Measurements from ENCODE around the gene WDR6. TPM values are rescaled to one million over a fixed set of nuclear protein-coding genes. Genes with fewer than 3 reads are reported as not detected.

The WDR6 gene
- total and polyA plus RNA-seq, 10 of the 15 experiments (the other 5 are each of a cell fraction or from before 2014, with no cell fraction given): 21.3 to 169 (median 107) TPM

DNA sequence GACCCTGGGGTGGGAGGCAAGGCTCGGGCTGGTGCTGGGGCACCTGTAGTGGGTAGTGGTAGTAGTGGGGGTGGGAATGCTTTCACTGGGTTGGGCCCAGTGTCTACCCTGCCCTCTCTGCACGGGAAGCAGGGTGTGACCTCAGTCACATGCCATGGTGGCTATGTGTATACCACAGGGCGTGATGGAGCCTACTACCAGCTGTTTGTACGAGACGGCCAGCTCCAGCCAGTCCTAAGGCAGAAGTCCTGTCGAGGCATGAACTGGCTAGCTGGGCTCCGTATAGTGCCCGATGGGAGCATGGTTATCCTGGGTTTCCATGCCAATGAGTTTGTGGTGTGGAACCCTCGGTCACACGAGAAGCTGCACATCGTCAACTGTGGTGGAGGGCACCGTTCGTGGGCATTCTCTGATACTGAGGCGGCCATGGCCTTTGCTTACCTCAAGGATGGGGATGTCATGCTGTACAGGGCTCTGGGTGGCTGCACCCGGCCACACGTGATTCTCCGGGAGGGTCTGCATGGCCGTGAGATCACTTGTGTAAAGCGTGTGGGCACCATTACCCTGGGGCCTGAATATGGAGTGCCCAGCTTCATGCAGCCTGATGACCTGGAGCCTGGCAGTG lies 6.0 kb downstream of the WDR6 start:
- H3K27ac ChIP-seq (ENCODE audit: control insufficient read depth, insufficient read depth): no peak overlapping the region
- TF ChIP-seq RCOR1 (conservative IDR thresholded peaks at IDR 0.05; ENCODE audit: low read depth, low read length) (no peak), POLR2AphosphoS5 (IDR thresholded peaks at IDR 0.05; ENCODE audit: low read length) (peak; percentile 47; the same call in 1 of the 2 replicates)
- ATAC-seq (no peak), DNase-seq (ENCODE audit: low read depth, low spot score) (no peak), FAIRE-seq (no peak)
- RAD21 ChIA-PET (ENCODE audit: unreplicated experiment): interaction anchor here (2.5 kb wide), 1 partner anchor 25 kb away, joined by 9 read pairs; no protein-coding TSS in a partner anchor
- H3K27me3 ChIP-seq (replicated peaks in 1 of 2; ENCODE audit: control insufficient read depth in 2 of 2, insufficient read depth in 2 of 2, low read length in 1 of 2): no peaks in the 10 kb centered on the region
- in situ Hi-C loops (cut with MboI): no loop called here
- H3K9me3 ChIP-seq (replicated peaks; ENCODE audit: control insufficient read depth, insufficient read depth, low read length): no peaks in the 10 kb centered on the region
- H3K4me2 ChIP-seq (ENCODE audit: control insufficient read depth, insufficient read depth): no peak overlapping the region
- H4K20me1 ChIP-seq (ENCODE audit: control insufficient read depth, insufficient read depth): peaks cover 7% of the 10 kb centered on the region; the same call in 1 of the 2 replicates
- H3K36me3 ChIP-seq (ENCODE audit: control insufficient read depth in 2 of 2, insufficient read depth in 2 of 2, low read length in 1 of 2): peaks cover 24 to 30% of the 10 kb centered on the region in 2 experiments
- H2AFZ ChIP-seq (ENCODE audit: control insufficient read depth, low read depth, low read length): no peak overlapping the region
- intact Hi-C loops (cut with micrococcal nuclease; ENCODE audit: unreplicated experiment): no loop called here
- H3K4me3 ChIP-seq: no peak overlapping the region
- CTCF ChIA-PET: interaction anchor here (0.6 to 4.7 kb wide), 4 partner anchors 25 to 273 kb away, joined by 4 to 44 read pairs (median 5); no protein-coding TSS in a partner anchor
- H3K79me2 ChIP-seq (ENCODE audit: control insufficient read depth, insufficient read depth, low read length): peaks cover 21% of the 10 kb centered on the region
- POLR2A ChIA-PET: interaction anchor here (0.5 to 2.6 kb wide), 3 partner anchors 8 to 49 kb away, joined by 3 to 7 read pairs (median 7); partner anchors contain the start of gene NDUFAF3
- peaks cover 10% of the 10 kb centered on the region for H3K4me1 ChIP-seq (ENCODE audit: control insufficient read depth, insufficient read depth, low read length)
- BruUV-seq (replicated peaks): no TSS peak
- H3K9ac ChIP-seq (ENCODE audit: control insufficient read depth, insufficient read depth, low read length): no peak overlapping the region
- WGBS (ENCODE audit: insufficient coverage, insufficient replicate concordance, low lambda C conversion rate, missing lambda C conversion rate): 90% methylated on average over 19 of the region's 19 CpGs
- SMC1A ChIA-PET (ENCODE audit: uncharacterized antibody, unreplicated experiment): no interaction called here

DNA sequence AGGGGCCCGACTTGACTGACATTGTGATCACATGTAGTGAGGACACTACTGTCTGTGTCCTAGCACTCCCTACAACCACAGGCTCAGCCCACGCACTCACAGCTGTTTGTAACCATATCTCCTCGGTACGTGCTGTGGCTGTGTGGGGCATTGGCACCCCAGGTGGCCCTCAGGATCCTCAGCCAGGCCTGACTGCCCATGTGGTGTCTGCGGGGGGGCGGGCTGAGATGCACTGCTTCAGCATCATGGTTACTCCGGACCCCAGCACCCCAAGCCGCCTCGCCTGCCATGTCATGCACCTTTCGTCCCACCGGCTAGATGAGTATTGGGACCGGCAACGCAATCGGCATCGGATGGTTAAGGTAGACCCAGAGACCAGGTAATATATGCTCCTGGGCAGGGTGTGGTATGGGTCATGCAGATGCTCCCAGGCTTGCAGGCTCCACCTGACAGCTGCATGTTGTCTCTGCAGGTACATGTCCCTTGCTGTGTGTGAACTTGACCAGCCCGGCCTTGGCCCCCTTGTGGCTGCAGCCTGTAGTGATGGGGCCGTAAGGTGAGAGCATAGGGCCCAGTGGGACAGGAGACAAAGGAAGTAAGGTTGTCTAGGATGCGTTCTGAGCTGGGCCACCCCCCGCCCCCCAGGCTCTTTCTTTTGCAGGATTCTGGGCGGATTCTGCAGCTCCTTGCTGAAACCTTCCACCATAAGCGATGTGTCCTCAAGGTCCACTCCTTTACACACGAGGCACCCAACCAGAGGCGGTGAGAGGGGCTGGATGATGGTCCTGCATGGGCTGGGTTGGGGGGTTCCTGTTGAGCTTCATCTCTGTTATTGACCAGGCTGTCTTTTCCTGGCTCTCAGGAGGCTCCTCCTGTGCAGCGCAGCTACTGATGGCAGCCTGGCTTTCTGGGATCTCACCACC lies 6.8 kb downstream of the WDR6 start:
- no peak overlapping the region for H2AFZ ChIP-seq (ENCODE audit: control insufficient read depth, low read depth, low read length)
- no TSS peak for BruUV-seq (replicated peaks)
- no peaks in the 10 kb centered on the region for H3K9me3 ChIP-seq (replicated peaks; ENCODE audit: control insufficient read depth, insufficient read depth, low read length)
- H3K79me2 ChIP-seq (ENCODE audit: control insufficient read depth, insufficient read depth, low read length): peaks cover 16% of the 10 kb centered on the region
- no peak for FAIRE-seq
- TF ChIP-seq RAD21 (IDR thresholded peaks at IDR 0.05; ENCODE audit: insufficient read depth, low read depth, low read length): peak; percentile 48
- TF ChIP-seq SMC3 (IDR thresholded peaks at IDR 0.05; ENCODE audit: borderline replicate concordance, low read length): peak; percentile 57
- 0 out of 2 replicates have a peak, but pooled peaks have one; percentile 17 for TF ChIP-seq SMAD5 (IDR thresholded peaks at IDR 0.05; ENCODE audit: low read depth)
- TF ChIP-seq POLR2AphosphoS5 (IDR thresholded peaks at IDR 0.05; ENCODE audit: low read length): peak; percentile 10; the same call in 1 of the 2 replicates
- no peak for TF ChIP-seq PAX8 (IDR thresholded peaks at IDR 0.05)
- TF ChIP-seq YY1 (IDR thresholded peaks at IDR 0.05; ENCODE audit: low read depth, low read length): peak; percentile 43; the same call in 1 of the 2 replicates
- TF ChIP-seq, protein P1, sequence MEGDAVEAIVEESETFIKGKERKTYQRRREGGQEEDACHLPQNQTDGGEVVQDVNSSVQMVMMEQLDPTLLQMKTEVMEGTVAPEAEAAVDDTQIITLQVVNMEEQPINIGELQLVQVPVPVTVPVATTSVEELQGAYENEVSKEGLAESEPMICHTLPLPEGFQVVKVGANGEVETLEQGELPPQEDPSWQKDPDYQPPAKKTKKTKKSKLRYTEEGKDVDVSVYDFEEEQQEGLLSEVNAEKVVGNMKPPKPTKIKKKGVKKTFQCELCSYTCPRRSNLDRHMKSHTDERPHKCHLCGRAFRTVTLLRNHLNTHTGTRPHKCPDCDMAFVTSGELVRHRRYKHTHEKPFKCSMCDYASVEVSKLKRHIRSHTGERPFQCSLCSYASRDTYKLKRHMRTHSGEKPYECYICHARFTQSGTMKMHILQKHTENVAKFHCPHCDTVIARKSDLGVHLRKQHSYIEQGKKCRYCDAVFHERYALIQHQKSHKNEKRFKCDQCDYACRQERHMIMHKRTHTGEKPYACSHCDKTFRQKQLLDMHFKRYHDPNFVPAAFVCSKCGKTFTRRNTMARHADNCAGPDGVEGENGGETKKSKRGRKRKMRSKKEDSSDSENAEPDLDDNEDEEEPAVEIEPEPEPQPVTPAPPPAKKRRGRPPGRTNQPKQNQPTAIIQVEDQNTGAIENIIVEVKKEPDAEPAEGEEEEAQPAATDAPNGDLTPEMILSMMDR (IDR thresholded peaks at IDR 0.05 in 2 of 3, conservative IDR thresholded peaks at IDR 0.05 in 1 of 3; ENCODE audit: control insufficient read depth in 2 of 3, extremely low read depth in 1 of 3, insufficient read depth in 1 of 3, low read depth in 3 of 3, low read length in 3 of 3): peak; percentile 62 to 85 (median 71)
- no peak for TF ChIP-seq SUZ12 (IDR thresholded peaks at IDR 0.05; ENCODE audit: unreplicated experiment)
- 80% methylated on average over 24 of the region's 24 CpGs for WGBS (ENCODE audit: insufficient coverage, insufficient replicate concordance, low lambda C conversion rate, missing lambda C conversion rate)
- intact Hi-C loops (cut with micrococcal nuclease; ENCODE audit: unreplicated experiment) (loop anchor here (2.0 kb wide), 1 partner anchor 25 kb away; no protein-coding TSS in a partner anchor), in situ Hi-C loops (cut with MboI) (no loop called here)
- ChIA-PET SMC1A (ENCODE audit: uncharacterized antibody, unreplicated experiment) (interaction anchor here (1.0 kb wide), 1 partner anchor 26 kb away, joined by 3 read pairs; no protein-coding TSS in a partner anchor), RAD21 (ENCODE audit: unreplicated experiment) (interaction anchor here (2.5 kb wide), 1 partner anchor 26 kb away, joined by 9 read pairs; no protein-coding TSS in a partner anchor), POLR2A (interaction anchor here (0.5 to 2.6 kb wide), 4 partner anchors 8 to 48 kb away, joined by 3 to 7 read pairs (median 5); partner anchors contain the start of gene NDUFAF3), CTCF (interaction anchor here (0.7 to 4.7 kb wide), 5 partner anchors 8 to 274 kb away, joined by 3 to 44 read pairs (median 6); no protein-coding TSS in a partner anchor)
- peaks cover 24 to 30% of the 10 kb centered on the region in 2 experiments for H3K36me3 ChIP-seq (ENCODE audit: control insufficient read depth in 2 of 2, insufficient read depth in 2 of 2, low read length in 1 of 2)
- H4K20me1 ChIP-seq (ENCODE audit: control insufficient read depth, insufficient read depth): 0 out of 2 replicates have a peak, but pooled peaks cover 3% of the 10 kb centered on the region
- H3K4me3 ChIP-seq: no peak overlapping the region
- no peak for DNase-seq (ENCODE audit: low read depth, low spot score)
- no peak overlapping the region for H3K4me2 ChIP-seq (ENCODE audit: control insufficient read depth, insufficient read depth)
- no peaks in the 10 kb centered on the region for H3K27me3 ChIP-seq (replicated peaks in 1 of 2; ENCODE audit: control insufficient read depth in 2 of 2, insufficient read depth in 2 of 2, low read length in 1 of 2)
- no peak overlapping the region for H3K27ac ChIP-seq (ENCODE audit: control insufficient read depth, insufficient read depth)
- peaks cover 5% of the 10 kb centered on the region; the same call in 1 of the 2 replicates for H3K4me1 ChIP-seq (ENCODE audit: control insufficient read depth, insufficient read depth, low read length)
- peak; percentile 67 for ATAC-seq
- H3K9ac ChIP-seq (ENCODE audit: control insufficient read depth, insufficient read depth, low read length): no peak overlapping the region
